ENCODE results near the gene LRP5. TPM values are rescaled to one million over a fixed set of nuclear protein-coding genes. Genes with fewer than 3 reads are reported as not detected.

Gene LRP5
- total and polyA plus RNA-seq, 2 experiments from 2014 or later = 26.9 to 51.1 TPM

DNA sequence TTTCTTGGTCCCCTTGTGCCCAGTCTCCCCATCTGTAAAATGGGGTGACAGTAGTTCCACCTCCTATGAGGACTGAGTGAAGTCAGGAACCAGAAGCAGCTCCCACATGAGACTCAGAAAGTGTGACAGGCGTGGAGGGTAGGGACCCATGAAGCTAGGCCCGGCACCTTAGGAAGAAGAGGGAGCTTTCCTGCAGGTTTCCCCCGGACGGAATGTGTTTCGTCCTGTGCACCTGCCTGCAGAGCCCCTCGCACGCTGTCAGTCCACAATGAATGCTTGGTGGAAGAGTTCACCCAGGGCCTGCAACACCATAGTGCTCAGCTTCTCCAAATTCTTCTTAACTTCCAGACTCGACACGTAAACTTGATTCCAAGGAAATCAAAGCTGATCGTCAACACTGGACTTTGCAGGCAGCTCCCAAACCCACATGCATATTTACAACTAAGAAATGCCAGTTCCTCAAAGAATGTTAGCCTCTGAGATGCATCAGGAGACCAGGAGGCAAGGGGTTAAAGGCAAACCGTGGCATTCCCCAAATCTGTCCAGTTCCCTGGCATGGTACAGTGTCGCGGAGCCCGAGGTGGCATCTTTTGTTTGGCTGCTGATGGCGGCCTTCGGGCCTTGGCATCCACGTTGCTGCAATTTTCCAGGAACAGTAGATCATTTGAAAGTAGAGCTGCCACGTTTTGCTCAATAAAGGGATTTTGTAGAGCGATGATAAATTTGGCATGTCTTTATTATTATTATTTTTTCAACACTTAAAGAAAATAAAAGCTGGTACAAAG is 15.4 kb downstream of the LRP5 start:
- Histone ChIP-seq H3K27me3 (ENCODE audit: insufficient read depth) (no peaks in the 10 kb centered on the region), H3K4me1 (ENCODE audit: insufficient read depth) (peaks cover 50% of the 10 kb centered on the region), H3K27ac (ENCODE audit: low read depth) (peak overlapping the region; percentile 40), H3F3A (replicated peaks; ENCODE audit: low read depth) (no peaks in the 10 kb centered on the region), H4K20me1 (replicated peaks; ENCODE audit: insufficient read depth) (peaks cover 3% of the 10 kb centered on the region; the same call in 1 of the 2 replicates), H3K36me3 (ENCODE audit: insufficient read depth) (no peaks in the 10 kb centered on the region), H3K9me2 (ENCODE audit: insufficient read depth) (no peaks in the 10 kb centered on the region), H2AFZ (no peak overlapping the region), H3K79me2 (replicated peaks; ENCODE audit: insufficient read depth) (peaks cover 77% of the 10 kb centered on the region), H3K4me2 (peak overlapping the region; percentile 36), H3K4me3 (peak overlapping the region; percentile 22; the same call in 1 of the 2 replicates)
- H3K27ac Mint-ChIP-seq = peak overlapping the region; percentile 89
- H3K27me3 Mint-ChIP-seq (ENCODE audit: insufficient read depth, low read depth, poor library complexity) = peaks cover 11% of the 10 kb centered on the region
- peaks cover 70% of the 10 kb centered on the region for H3K4me1 Mint-ChIP-seq
- H3K9me3 Mint-ChIP-seq = no peaks in the 10 kb centered on the region
- DNase-seq (ENCODE audit: low spot score) (no peak), ATAC-seq (no peak)
- H3K36me3 Mint-ChIP-seq (ENCODE audit: low read depth) = peaks cover 2% of the 10 kb centered on the region; the same call in 1 of the 3 replicates
- peak overlapping the region; percentile 47 for H3K4me3 Mint-ChIP-seq
- TF ChIP-seq POLR2AphosphoS5 (IDR thresholded peaks at IDR 0.05; ENCODE audit: low read depth) = no peak
- TF ChIP-seq, protein P1, sequence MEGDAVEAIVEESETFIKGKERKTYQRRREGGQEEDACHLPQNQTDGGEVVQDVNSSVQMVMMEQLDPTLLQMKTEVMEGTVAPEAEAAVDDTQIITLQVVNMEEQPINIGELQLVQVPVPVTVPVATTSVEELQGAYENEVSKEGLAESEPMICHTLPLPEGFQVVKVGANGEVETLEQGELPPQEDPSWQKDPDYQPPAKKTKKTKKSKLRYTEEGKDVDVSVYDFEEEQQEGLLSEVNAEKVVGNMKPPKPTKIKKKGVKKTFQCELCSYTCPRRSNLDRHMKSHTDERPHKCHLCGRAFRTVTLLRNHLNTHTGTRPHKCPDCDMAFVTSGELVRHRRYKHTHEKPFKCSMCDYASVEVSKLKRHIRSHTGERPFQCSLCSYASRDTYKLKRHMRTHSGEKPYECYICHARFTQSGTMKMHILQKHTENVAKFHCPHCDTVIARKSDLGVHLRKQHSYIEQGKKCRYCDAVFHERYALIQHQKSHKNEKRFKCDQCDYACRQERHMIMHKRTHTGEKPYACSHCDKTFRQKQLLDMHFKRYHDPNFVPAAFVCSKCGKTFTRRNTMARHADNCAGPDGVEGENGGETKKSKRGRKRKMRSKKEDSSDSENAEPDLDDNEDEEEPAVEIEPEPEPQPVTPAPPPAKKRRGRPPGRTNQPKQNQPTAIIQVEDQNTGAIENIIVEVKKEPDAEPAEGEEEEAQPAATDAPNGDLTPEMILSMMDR (conservative IDR thresholded peaks at IDR 0.05; ENCODE audit: low read depth in 2 of 2) = no peak

DNA sequence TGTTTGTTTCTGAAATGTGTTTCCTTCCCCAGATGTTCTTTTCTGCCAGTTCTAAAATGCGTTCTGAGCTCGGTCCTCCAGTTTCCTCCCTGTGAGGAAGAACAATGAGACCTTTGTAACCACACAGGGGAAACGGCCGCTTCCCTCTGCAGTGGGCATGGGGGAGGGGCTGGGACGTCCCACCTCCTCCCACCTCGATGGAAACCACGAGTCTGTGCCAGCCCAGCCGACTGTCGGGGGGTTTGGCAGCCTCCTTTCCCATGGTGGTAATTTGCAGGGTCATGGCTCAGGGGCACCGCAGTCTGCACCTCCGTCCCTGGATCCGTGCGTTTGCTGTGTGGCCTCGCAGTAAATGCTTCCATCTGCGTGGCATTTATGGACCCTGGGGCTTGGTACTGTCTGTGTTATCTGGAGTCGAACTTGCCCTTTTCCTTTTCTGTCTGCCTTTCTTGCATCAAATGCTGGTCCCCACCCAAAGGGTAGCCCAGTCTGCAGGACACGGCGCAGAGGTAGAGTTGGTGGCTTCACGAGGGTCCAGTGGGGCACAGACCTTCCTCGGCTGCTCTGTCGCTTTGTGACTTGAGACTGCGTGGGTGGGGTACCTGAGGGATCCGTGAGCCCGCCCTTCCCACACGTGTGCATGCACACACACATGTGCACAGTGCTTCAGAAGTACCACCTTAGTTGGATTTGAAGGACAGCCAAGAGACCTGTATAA is 16.1 kb downstream of the LRP5 start:
- H3F3A ChIP-seq (replicated peaks; ENCODE audit: low read depth) = no peaks in the 10 kb centered on the region
- ATAC-seq (peak; percentile 60), DNase-seq (ENCODE audit: low spot score) (peak; percentile 75)
- peaks cover 72% of the 10 kb centered on the region for H3K4me1 Mint-ChIP-seq
- peaks cover 4% of the 10 kb centered on the region; the same call in 1 of the 3 replicates for H3K36me3 Mint-ChIP-seq (ENCODE audit: low read depth)
- peaks cover 11% of the 10 kb centered on the region for H3K27me3 Mint-ChIP-seq (ENCODE audit: insufficient read depth, low read depth, poor library complexity)
- H3K4me3 Mint-ChIP-seq = peak overlapping the region; percentile 47
- peak overlapping the region; percentile 36 for H3K4me2 ChIP-seq
- H3K4me3 ChIP-seq = peak overlapping the region; percentile 22; the same call in 1 of the 2 replicates
- H3K9me2 ChIP-seq (ENCODE audit: insufficient read depth) = no peaks in the 10 kb centered on the region
- H3K4me1 ChIP-seq (ENCODE audit: insufficient read depth) = peaks cover 50% of the 10 kb centered on the region
- peaks cover 3% of the 10 kb centered on the region; the same call in 1 of the 2 replicates for H4K20me1 ChIP-seq (replicated peaks; ENCODE audit: insufficient read depth)
- peak overlapping the region; percentile 89 for H3K27ac Mint-ChIP-seq
- H3K36me3 ChIP-seq (ENCODE audit: insufficient read depth) = no peaks in the 10 kb centered on the region
- H3K9me3 Mint-ChIP-seq = no peaks in the 10 kb centered on the region
- H3K79me2 ChIP-seq (replicated peaks; ENCODE audit: insufficient read depth) = peaks cover 76% of the 10 kb centered on the region
- no peaks in the 10 kb centered on the region for H3K27me3 ChIP-seq (ENCODE audit: insufficient read depth)
- H2AFZ ChIP-seq = no peak overlapping the region
- H3K27ac ChIP-seq (ENCODE audit: low read depth) = peak overlapping the region; percentile 90; the same call in 1 of the 2 replicates
- no peak for TF ChIP-seq NANOG (IDR thresholded peaks at IDR 0.05; ENCODE audit: borderline replicate concordance)
- TF ChIP-seq, protein P2, sequence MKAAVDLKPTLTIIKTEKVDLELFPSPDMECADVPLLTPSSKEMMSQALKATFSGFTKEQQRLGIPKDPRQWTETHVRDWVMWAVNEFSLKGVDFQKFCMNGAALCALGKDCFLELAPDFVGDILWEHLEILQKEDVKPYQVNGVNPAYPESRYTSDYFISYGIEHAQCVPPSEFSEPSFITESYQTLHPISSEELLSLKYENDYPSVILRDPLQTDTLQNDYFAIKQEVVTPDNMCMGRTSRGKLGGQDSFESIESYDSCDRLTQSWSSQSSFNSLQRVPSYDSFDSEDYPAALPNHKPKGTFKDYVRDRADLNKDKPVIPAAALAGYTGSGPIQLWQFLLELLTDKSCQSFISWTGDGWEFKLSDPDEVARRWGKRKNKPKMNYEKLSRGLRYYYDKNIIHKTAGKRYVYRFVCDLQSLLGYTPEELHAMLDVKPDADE (IDR thresholded peaks at IDR 0.05) = no peak
- no peak for TF ChIP-seq JUNB (IDR thresholded peaks at IDR 0.05; ENCODE audit: unreplicated experiment)
- no peak for TF ChIP-seq ZNF114 (CRISPR knock-in tag; IDR thresholded peaks at IDR 0.05)
- TF ChIP-seq POLR2AphosphoS5 (IDR thresholded peaks at IDR 0.05; ENCODE audit: low read depth) = no peak
- TF ChIP-seq STAT1 (IDR thresholded peaks at IDR 0.05; ENCODE audit: unreplicated experiment) = no peak
- TF ChIP-seq CREB1 (CRISPR knock-in tag; IDR thresholded peaks at IDR 0.05; ENCODE audit: low read depth) = no peak
- TF ChIP-seq, protein P3, sequence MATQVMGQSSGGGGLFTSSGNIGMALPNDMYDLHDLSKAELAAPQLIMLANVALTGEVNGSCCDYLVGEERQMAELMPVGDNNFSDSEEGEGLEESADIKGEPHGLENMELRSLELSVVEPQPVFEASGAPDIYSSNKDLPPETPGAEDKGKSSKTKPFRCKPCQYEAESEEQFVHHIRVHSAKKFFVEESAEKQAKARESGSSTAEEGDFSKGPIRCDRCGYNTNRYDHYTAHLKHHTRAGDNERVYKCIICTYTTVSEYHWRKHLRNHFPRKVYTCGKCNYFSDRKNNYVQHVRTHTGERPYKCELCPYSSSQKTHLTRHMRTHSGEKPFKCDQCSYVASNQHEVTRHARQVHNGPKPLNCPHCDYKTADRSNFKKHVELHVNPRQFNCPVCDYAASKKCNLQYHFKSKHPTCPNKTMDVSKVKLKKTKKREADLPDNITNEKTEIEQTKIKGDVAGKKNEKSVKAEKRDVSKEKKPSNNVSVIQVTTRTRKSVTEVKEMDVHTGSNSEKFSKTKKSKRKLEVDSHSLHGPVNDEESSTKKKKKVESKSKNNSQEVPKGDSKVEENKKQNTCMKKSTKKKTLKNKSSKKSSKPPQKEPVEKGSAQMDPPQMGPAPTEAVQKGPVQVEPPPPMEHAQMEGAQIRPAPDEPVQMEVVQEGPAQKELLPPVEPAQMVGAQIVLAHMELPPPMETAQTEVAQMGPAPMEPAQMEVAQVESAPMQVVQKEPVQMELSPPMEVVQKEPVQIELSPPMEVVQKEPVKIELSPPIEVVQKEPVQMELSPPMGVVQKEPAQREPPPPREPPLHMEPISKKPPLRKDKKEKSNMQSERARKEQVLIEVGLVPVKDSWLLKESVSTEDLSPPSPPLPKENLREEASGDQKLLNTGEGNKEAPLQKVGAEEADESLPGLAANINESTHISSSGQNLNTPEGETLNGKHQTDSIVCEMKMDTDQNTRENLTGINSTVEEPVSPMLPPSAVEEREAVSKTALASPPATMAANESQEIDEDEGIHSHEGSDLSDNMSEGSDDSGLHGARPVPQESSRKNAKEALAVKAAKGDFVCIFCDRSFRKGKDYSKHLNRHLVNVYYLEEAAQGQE (IDR thresholded peaks at IDR 0.05; ENCODE audit: unreplicated experiment) = no peak
- TF ChIP-seq EZH2phosphoT487 (IDR thresholded peaks at IDR 0.05; ENCODE audit: unreplicated experiment) = no peak
